Activated T-cell treated with anti-CD3 and anti-CD28 coated beads for 1 hour (primary cell): ENCODE data around the gene MTA1.

Experiments
- DNase-seq: peaks from one replicate; pipeline ENCODE4 v3.0.0-alpha.2; 2020; ENCODE audit warnings: low read depth

The MTA1 gene

DNA sequence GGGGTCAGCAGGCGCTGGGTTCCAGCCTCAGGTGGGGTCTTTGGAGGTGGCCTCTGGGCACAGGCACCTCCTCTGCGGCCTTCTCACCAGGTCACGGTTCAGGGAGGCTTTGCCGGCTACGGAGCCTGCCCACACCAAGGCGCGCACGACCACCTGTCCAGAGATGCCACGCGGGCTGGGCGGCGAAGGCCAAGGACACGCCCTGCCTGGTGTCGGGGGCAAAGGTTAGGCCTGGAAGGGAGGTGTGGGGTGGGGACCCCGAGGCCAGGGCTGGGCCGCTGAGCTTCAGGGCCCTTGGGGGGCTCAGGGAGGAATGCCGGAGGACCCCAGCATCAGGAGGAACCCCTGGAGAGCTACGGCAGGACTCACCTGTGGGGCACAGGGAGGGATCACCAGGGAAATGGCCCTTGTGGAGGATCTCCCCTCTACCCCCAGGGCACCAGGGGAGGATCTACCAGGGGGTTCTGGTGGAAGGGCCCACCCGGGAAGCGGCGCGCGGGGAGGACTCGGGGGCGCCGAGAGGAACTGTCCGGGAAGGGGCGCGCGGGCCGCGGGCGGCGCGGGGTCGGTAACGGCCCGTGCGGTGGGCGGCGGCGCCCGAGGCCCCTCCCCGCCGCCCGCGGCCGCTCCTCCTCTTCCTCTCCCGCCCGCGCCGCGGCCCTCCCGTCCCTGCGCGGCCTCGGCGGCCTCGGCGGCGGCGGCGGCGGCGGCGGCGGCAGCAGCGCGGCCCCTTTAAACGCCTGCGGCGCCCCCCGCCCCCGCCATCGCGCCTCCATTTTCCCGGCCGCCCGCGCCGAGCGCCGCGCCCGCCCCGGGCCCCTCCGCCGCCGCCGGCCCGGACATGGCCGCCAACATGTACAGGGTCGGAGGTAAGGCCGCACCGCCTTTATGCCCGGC lies at the start of gene MTA1:
Gene MTA1, plus strand, starts transcription at position 633 of the 897 bp plus-strand sequence. Its CDS starts 209 bp downstream, at position 842.
- peak; percentile 41 for DNase-seq

DNA sequence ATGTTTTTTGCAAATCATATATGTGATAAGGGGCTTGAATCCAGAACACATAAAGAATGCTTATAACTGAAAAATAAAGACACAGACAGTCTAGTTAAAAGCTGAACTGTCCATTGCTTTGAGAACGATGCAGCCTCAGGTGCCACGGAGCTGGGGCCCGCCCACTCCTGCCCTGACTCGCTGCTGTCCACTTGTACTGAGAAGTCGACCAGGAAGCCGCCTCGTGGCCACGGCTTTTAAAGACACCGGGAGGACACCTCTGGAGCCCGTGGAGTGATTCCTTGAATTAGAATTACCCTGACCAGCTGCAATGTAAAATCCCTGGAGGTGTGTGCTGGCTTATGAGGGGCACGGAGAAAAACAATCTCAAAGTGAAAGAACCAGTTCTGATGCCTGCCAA lies 45.2 kb upstream of the MTA1 start:
- no peak for DNase-seq

DNA sequence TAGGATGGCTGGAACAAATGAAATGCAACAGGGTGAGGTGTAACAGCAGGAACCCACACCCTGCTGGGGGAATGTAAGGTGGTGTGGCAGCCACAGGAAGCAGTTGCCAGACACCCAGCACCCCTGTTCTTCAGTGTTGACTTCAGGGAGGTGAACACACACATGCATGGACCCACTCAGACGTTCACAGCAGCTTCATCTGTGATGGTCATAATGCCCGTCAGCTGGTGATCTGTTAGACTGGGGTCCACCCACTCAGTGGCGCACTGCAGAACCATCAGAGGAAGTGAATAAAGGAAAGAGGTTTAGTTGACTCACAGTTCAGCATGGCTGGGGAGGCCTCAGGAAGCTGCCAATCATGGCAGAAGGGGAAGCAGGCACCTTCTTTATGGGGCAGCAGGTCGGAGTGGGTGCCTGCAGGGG lies 44.0 kb upstream of the MTA1 start:
- no peak for DNase-seq

DNA sequence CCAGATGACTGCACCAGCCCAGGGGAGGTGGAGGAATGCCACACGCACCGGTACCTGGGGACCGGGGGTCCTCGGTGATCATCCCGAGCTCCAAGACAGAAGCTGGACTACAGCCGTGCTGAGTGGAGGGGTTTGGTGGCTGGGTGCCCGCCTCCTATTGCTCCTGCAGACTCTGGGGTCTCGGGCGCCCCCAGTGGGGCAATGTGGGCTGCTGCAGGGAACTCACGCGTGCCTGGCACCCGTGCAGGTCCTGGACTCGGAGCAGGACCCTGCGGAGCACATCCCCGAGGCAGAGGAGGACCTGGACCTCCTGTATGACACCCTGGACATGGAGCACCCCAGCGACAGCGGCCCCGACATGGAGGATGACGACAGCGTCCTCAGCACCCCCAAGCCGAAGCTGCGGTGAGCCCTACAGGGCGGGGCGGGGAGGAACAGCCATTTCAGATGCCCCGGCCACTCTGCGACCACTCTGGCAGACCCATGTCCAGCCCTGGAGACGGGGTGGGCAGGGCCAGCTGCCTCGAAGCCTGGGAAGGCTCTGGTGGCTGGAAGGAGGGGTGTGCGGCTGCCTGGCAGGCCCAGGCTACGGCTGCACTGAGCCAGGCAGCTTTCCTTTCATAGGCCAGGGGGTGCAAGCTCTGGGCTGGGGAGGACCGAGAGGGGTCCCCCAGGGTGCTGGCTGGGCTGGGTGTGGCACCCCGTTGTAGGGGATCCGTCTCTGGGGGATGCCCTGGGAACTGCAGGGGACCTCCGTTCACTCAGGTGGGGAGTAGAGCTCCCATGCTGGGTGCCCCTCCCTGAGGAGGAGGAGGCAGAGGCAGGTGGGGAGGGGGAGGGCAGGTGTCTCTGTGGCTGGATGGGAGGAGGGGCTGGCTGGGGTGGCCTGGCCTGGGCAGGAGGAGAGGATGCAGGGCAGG lies 42.8 kb upstream of the MTA1 start:
- no peak for DNase-seq

DNA sequence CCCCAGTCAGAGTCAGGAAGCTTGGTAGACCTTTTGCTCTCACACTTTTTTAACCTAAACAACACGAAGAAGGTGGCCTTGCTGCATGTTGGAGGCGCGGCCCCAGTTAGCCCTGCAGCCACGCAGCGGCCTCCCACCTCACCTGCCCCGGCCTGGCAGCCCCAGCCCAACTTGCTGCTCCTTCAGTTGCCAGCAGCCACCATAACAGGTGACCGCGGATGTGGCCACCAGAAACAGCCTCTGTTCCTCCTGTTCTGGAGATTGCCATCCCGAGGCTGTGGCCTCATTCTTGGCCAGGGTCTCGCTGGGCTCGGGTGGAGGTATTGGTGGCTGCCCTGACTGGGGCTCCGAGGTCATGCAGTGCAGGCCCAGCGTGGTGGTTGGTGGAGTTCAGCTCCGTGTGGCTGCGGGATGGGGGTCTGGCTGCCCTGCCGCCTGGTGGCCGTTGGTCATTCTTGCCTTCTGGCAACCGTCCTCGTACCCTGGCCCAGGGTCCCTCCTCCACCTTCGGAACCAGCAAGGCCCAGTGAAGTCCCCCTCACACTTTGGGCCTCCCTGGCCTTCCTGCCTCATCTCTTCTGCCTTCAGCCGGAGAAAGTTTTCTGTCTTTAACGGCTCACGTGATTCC lies 42.0 kb upstream of the MTA1 start:
- no peak for DNase-seq

DNA sequence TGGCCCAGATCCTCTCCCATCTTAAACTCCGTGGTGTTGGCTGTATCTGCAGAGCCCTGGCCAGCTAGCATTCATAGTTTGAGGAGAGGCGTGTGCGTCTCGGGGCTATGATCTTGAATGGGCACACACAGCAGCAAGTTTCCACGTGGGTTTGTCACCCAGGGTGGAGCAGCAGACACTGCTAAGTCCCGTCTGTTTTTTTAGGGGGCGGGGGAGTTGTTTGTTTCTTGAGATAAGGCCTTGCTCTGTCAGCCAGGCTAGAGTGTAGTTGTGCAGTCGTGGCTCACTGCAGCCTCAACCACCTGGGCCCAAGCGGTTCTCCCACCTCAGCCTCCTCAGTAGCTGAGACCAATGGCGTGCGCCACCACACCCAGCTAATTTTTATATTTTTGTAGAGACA lies 41.4 kb upstream of the MTA1 start:
- no peak for DNase-seq

DNA sequence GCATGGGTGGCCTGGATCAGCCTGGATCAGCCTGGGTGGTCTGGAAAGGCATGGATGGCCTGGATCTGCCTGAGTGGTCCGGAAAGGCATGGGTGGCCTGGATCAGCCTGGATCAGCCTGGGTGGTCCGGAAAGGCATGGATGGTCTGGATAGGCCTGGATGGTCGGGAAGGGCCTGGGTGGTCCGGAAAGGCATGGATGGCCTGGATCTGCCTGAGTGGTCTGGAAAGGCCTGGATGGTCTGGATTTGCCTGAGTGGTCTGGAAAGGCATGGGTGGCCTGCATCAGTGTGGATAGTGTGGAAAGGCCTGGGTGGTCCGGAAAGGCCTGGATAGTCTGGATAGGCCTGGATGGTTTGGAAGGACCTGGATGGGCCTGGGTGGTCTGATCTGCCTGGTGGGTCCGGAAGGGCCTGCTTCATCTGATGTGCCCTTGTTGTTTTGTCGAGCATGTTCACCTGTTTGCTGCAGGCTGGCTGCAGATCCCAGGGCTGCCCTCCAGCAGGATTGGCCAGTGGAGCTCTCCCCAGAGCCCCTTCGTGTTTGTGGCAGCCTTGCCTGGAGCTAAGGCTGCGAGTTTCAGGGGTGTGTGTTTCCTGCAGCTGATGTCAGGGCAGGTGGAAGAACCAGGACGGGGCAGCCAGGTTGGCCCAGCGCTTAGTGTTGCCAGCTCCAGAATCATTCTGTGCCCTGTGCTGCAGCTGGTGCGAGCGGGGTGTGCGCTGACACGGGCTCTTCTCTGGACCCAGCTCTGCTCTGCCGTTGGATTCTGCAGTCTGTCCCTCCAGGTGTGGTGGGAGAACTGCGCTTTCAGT lies 40.5 kb upstream of the MTA1 start:
- no peak for DNase-seq

DNA sequence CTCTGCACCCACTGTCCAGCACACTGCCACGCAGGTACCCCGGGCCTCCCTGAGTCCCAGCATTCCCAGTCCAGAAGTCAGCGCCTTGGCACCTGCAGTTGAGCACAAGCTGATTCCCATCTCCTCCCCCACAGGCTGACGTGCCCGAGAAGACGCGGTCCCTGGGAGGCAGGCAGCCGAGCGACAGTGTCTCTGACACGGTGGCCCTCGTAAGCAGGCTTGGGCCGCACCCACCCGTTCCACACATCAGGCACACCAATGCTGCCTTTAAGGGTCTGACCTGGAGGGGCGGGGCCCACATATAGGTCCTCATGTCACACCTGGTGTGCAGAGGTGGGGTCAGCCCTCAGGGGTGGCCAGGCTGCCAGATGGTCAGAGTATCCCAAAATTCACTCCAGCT lies 39.7 kb upstream of the MTA1 start:
- no peak for DNase-seq

DNA sequence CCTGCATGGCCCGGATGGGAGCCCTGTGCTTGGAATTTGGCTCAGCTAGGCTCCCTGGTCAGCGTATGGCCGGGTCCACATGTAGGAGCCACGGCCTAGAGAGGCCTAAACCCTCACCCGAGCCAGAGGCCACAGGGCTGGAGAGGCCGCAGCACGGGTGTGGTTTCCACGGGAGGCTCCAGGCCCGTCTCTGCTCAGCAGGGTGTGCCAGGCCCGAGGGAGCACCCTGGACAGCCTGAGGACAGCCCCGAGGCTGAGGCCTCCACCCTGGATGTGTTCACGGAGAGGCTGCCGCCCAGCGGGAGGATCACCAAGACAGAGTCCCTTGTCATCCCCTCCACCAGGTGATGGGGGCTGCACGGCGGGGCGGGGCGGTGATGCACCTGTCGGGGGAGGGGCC lies 38.9 kb upstream of the MTA1 start:
- no peak for DNase-seq

DNA sequence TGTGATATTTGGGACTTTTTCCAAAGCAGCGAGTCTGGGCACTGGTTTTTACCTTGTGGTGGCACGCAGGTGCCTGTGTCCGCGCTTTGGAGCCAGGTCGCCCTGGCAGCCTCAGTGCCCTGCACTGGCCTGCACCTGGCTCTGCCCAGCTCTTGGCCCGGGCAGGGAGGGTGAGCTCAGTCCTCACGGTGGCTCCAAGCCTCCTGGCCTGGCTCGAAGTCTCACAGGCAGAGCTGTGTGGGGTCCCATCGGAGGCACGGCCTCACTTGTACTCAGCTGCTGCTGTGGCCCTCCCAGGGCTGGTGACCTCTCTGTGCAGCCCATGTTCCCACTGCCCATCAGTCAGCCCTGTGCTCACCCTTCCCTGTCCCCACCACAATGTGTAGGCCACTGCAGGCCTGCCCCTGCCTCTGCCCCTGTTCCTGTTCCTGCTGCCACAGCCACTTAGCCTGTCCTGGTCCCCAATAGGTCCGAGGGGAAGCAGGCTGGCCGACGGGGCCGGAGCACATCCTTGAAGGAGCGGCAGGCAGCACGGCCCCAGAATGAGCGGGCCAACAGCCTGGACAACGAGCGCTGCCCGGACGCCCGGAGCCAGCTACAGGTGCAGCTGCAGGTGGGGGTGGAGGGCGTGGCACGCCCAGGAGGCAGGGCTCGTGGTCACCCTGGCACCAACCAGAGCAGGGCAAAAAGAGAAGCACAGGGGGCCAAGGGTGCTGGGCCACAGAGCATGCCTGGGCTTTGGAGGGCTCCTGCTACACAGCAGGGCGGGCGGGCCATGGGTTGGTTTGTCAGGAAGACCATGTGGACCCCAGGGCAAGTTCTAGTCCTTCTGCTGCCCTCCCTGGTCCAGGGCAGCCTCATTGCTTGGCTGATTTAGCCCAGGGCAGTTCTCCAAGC lies 37.9 kb upstream of the MTA1 start:
- DNase-seq, result no peak

DNA sequence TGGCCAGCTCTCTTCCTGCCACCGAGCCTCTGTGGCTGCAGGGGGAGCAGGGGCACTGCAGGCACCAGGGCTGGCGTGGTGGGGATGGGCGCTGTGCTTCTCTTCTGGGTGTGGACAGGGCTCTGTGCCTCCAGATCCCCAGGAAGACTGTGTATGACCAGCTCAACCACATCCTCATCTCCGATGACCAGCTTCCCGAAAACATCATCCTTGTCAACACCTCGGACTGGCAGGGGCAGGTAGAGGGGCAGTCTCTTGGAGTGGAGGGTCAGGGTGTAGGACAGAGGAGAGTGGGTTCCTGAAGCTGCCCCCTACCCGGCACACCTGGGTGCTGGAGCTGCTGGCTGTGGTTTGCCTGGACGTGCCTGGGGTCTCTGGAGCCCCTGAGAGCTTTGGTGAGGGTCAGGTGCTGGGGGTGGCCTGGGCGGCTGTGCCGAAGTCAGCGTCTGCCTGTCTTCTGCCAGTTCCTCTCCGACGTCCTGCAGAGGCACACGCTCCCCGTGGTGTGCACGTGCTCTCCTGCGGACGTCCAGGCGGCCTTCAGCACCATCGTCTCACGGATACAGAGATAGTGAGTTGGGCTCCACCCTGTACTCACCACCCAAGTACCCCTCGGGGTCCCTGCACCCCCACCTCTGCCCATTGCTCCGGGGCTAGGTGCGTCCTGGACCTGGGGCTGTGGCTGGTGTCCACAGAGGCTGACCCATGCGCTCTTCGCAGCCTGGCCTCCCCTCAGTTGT lies 37.1 kb upstream of the MTA1 start:
- no peak for DNase-seq

DNA sequence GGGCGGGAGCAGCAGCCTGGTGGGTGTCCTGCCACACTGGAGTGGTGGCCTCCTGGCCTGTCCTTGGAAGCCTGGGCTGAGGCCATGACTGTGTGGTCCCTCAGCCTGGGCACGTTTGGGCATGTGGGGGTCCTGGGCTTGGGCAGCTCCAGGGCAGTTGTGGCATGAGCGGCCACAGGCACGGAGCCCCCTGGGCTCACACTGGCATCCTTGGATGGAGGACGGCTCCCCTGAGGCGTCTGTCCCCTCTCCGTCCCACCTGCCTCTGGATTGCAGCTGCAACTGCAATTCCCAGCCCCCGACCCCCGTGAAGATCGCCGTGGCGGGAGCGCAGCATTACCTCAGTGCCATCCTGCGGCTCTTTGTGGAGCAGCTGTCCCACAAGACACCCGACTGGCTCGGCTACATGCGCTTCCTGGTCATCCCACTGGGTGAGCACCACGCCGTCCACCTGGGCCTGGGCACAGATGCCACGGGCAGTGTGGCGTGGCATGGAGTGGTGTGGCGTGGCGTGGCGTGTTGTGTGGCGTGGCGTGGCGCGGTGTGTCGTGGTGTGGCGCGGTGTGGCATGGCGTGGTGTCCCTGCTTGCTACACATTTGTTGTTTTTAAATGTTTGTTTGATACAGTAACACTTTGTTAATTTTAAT lies 36.4 kb upstream of the MTA1 start:
- DNase-seq, result no peak

DNA sequence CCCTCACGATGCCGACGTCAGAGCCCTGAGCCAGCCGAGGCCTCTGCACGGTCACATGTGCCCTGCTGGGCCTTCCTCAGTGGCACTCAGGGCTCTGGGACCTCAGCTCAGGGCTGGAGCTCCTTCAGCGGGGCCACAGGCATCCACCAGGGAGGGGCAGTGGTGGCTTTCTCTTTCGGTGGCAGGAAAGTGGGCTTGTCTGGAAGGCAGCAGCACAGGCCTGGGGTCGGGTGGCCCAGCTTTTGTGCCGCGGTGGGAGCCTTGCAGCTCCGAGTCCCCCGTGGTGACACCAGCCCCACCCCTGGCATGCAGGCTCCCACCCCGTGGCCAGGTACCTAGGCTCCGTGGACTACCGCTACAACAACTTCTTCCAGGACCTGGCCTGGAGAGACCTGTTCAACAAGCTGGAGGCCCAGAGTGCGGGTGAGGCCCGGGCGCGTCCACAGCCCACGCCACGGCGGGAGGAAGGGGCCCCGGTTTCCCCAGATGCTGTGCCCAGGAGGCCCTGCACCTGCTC lies 35.5 kb upstream of the MTA1 start:
- no peak for DNase-seq

DNA sequence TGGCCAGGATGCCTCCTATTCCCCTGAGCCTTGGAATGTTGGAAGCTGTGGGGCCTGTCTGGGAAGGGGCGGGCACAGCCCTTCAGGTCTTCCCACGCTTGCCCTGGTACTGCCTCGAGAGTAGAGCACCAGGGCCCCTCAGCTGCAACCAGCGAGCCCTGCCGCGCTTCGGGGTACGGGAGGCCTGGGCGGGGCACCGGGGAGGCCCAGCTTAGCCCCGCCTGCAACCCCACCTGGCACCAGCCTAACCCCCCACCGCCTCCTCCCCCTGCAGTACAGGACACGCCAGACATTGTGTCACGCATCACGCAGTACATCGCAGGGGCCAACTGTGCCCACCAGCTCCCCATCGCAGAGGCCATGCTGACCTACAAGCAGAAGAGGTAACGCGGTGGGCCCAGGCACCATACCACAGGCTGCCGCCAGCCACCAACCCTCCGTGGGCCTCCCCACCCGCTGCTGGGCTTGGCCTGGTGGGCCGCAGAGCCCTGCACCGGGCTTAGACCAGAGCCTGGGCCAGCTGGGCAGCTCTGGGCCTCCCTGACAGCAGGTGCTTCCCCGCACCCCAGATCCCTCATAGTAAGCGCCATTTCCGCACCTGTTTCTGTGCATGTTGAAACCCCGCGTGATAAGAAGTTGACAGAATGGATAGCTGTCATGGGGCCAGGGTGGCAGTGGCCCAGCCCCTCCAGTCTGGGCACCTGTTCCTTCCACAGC lies 34.9 kb upstream of the MTA1 start:
- DNase-seq, result no peak

DNA sequence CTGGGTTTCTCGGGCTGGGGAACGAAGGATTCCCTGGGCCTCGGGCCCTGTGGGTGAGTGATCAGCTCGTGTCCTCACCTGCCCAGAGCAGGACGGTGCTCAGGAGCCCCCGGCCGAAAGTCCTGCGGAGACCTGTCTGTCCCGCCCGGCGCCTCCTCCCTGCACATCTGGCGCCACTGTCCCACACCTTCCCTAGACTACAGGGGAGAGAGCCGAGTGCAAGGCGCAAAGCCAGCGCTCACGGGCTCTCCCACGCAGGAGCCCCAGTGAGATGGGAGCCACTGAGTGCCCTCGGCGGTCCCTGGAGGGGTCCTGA lies 34.3 kb upstream of the MTA1 start:
- no peak for DNase-seq

DNA sequence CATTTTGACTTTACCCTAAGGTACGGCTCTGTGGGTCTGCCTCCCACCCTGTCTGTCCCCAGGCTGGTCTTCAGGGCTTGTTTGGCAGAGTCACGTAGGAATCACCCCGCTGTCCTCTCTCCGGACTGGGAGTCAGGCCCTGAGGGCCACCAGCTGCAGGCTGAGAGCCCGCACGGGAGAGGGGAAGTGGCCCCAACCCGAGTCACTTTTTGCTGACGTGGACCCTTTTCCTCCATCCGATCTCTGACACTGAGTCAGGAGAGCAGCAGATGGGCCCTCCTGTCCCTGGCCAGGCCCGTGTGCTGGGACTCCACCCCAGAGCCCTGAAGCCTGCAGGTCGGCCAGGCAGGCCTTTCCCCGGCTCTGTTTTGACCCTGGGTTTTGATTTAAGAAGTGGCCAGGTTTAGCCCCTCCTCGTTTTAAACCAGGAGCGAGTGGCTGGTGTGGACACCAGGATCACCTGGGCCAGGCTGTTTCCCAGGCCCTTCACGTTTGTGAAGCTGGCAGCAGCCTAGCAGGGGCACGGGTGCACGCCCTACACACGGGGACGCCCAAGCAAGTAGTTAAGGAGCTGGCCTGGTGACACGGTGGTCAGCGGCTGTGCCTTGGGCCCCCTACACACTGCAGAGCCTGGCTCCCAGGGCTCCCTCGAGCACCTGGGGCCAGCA lies 33.8 kb upstream of the MTA1 start:
- no peak for DNase-seq

DNA sequence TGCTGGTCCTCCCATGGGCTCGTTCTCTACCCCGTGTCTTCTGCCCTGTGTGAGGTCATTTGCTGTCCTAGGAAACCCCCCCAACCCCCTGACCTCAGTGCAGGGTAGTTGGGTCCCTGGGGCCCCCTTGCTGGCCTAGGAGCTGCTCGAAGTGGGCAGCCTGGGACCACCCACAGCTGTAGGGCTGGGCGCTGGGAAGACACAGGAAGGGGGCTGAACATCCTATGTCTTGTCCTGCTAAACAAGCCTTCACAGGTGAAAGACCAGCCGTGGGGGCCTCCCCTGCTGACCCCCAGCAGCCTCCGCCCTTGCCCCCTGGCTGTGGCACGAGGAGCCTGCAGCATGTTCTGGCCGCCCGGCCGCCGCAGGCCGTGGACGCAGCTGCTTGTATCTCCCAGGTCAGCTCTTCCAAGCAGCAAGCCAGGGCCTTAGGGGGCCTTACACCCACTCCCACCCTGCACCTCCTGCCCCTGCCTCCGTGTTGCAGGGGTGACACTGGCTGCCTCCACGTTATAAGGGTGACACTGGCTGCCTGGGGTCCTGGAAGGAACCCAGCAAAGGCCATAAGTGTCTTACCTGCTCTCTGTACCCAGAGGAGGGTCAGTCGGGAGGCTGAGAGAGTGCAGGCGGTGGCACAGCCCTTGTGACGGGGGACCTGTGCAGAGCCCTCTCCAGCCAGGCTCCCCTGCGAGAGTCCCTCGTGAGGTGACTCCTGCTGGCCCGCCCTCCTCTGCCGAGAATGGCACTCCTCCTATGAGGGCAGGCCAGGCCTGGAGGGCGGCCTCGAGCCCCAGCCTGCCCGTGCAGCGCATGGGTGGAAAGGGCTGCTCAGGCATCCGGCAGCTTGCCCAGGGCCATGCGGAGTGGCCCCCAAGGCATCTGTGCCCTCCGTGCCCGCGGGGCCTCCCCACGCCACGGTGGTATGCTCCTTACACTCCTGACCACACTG lies 32.8 kb upstream of the MTA1 start:
- DNase-seq, result no peak
